ENCODE results near the gene DOCK6. TPM values are rescaled to one million over a fixed set of nuclear protein-coding genes. Genes with fewer than 3 reads are reported as not detected.

The DOCK6 gene
- total and polyA plus RNA-seq, 11 donors, result 21.6 to 57.8 (median 38.5) TPM

GRCh38 chr19:11175920-11176319 lies 86.4 kb downstream of the DOCK6 start:
- no peak for TF ChIP-seq CTCF (IDR thresholded peaks at IDR 0.05)
- H3K4me3 ChIP-seq, result no peak overlapping the region
- ATAC-seq (no peak), DNase-seq (no peak)
- peaks cover 0 to 93% (median 75%) of the 10 kb centered on the region in 9 donors for H3K36me3 ChIP-seq
- no peaks in the 10 kb centered on the region for H3K9me3 ChIP-seq
- intact Hi-C loops (cut with DNase I), result no loop called here
- peak overlapping the region in 1 of 12 donors; percentile 31 for H3K27ac ChIP-seq
- WGBS, 4 donors, result 81 to 93% (median 87%) methylated on average over 6 to 7 of the region's 7 CpGs
- no peaks in the 10 kb centered on the region for H3K27me3 ChIP-seq
- H3K4me1 ChIP-seq, result peaks cover 0 to 27% (median 21%) of the 10 kb centered on the region in 12 donors

GRCh38 chr19:11174336-11174735 lies 88.0 kb downstream of the DOCK6 start:
- 91 to 95% (median 93%) methylated on average over 19 to 27 of the region's 27 CpGs for WGBS, 4 donors
- TF ChIP-seq CTCF (IDR thresholded peaks at IDR 0.05) (no peak), POLR2A (IDR thresholded peaks at IDR 0.05) (no peak)
- intact Hi-C loops (cut with DNase I), result no loop called here
- Histone ChIP-seq H3K9me3 (no peaks in the 10 kb centered on the region), H3K36me3 (peaks cover 0 to 100% (median 91%) of the 10 kb centered on the region in 9 donors), H3K27ac (peak overlapping the region in 1 of 12 donors; percentile 66), H3K27me3 (no peaks in the 10 kb centered on the region), H3K4me3 (no peak overlapping the region), H3K4me1 (peaks cover 0 to 16% (median 8%) of the 10 kb centered on the region in 12 donors)
- DNase-seq (no peak), ATAC-seq (no peak)

GRCh38 chr19:11173516-11174155 lies 88.7 kb downstream of the DOCK6 start:
- WGBS, 4 donors, result 79 to 91% (median 82%) methylated on average over 6 to 8 of the region's 8 CpGs
- Histone ChIP-seq H3K27ac (peak overlapping the region in 1 of 12 donors; percentile 66), H3K4me3 (no peak overlapping the region), H3K27me3 (no peaks in the 10 kb centered on the region), H3K4me1 (peaks cover 0 to 10% (median under 1%) of the 10 kb centered on the region in 12 donors), H3K36me3 (peaks cover 0 to 100% (median 96%) of the 10 kb centered on the region in 9 donors), H3K9me3 (no peaks in the 10 kb centered on the region)
- no peak for ATAC-seq
- intact Hi-C loops (cut with DNase I), result no loop called here
- TF ChIP-seq POLR2A (IDR thresholded peaks at IDR 0.05) (no peak), CTCF (IDR thresholded peaks at IDR 0.05) (no peak)
- DNase-seq, result no peak

GRCh38 chr19:11172576-11172975 lies 89.7 kb downstream of the DOCK6 start:
- H3K4me1 ChIP-seq, result peaks cover 0 to 12% (median 0%) of the 10 kb centered on the region in 12 donors
- no peaks in the 10 kb centered on the region for H3K9me3 ChIP-seq
- no peak for DNase-seq
- no peaks in the 10 kb centered on the region for H3K27me3 ChIP-seq
- peaks cover 0 to 100% (median 96%) of the 10 kb centered on the region in 9 donors for H3K36me3 ChIP-seq
- H3K4me3 ChIP-seq, result no peak overlapping the region
- ATAC-seq, result no peak
- TF ChIP-seq CTCF (IDR thresholded peaks at IDR 0.05) (no peak), POLR2A (IDR thresholded peaks at IDR 0.05) (no peak)
- intact Hi-C loops (cut with DNase I), result no loop called here
- 82 to 96% (median 86%) methylated on average over 5 to 6 of the region's 6 CpGs for WGBS, 4 donors
- H3K27ac ChIP-seq, result peak overlapping the region in 1 of 12 donors; percentile 66
